Left ventricle myocardium inferior (tissue), 1 donor: ENCODE results near the gene AADACL3. TPM values are rescaled to one million over a fixed set of nuclear protein-coding genes. Genes with fewer than 3 reads are reported as not detected.
"Not testable (repeated sequence)": the region's sequence is repeated elsewhere in the genome, so short reads cannot be mapped to it uniquely, and the experiment has no call there.

Experiments used
- DNase-seq: peaks from one replicate; pipeline ENCODE4 v3.0.0-alpha.2; 2020
- H3K27ac ChIP-seq: fragments of 200-600 bp; replicated peaks from 2 replicates; pipeline ENCODE4 v1.8.0; 2021
- H3K27me3 ChIP-seq: fragments of 200-600 bp; 2 replicates; pipeline ENCODE4 v1.8.0; 2021; ENCODE audit warnings: low read depth
- H3K36me3 ChIP-seq: fragments of 200-600 bp; 2 replicates; pipeline ENCODE4 v1.8.0; 2021
- H3K4me1 ChIP-seq: fragments of 200-600 bp; 2 replicates; pipeline ENCODE4 v1.8.0; 2021
- H3K4me3 ChIP-seq: fragments of 200-600 bp; 2 replicates; pipeline ENCODE4 v1.8.0; 2021; ENCODE audit warnings: mild to moderate bottlenecking, moderate library complexity
- H3K9me3 ChIP-seq: fragments of 200-600 bp; replicated peaks from 2 replicates; pipeline ENCODE4 v1.8.0; 2021
- intact Hi-C: fragments of 100-400 bp; cut with micrococcal nuclease; formaldehyde crosslinking; loops from one replicate; pipeline ENCODE4 v1.11.0; 2022
- total RNA-seq: library from RNA; stranded (reverse); fragmentation: NEBNext Ultra II Directional; extraction: Animal tissue kit (Norgen Biotek cat#: 25700); gene quantifications from one replicate; pipeline ENCODE4 v1.2.1, GENCODE V29; 2021
- TF ChIP-seq, protein P1 (sequence below): fragments of 200-600 bp; IDR thresholded peaks from 2 replicates; pipeline ENCODE4 v1.8.0; 2021; ENCODE audit warnings: antibody characterized with exemption, mild to moderate bottlenecking, borderline replicate concordance
- donor health status: DM: no; HTN: yes; CAD: no; lungs with severe emphysema.

The AADACL3 gene
- total RNA-seq, 1 donor from 2014 or later: not detected

- no peak for DNase-seq
- Histone ChIP-seq H3K27ac (no peak overlapping the region), H3K4me3 (no peak overlapping the region), H3K27me3 (peaks cover 31% of the 10 kb centered on the region), H3K4me1 (no peaks in the 10 kb centered on the region), H3K9me3 (no peaks in the 10 kb centered on the region), H3K36me3 (no peaks in the 10 kb centered on the region)
- intact Hi-C loops: no loop called here
- TF ChIP-seq, protein P1, sequence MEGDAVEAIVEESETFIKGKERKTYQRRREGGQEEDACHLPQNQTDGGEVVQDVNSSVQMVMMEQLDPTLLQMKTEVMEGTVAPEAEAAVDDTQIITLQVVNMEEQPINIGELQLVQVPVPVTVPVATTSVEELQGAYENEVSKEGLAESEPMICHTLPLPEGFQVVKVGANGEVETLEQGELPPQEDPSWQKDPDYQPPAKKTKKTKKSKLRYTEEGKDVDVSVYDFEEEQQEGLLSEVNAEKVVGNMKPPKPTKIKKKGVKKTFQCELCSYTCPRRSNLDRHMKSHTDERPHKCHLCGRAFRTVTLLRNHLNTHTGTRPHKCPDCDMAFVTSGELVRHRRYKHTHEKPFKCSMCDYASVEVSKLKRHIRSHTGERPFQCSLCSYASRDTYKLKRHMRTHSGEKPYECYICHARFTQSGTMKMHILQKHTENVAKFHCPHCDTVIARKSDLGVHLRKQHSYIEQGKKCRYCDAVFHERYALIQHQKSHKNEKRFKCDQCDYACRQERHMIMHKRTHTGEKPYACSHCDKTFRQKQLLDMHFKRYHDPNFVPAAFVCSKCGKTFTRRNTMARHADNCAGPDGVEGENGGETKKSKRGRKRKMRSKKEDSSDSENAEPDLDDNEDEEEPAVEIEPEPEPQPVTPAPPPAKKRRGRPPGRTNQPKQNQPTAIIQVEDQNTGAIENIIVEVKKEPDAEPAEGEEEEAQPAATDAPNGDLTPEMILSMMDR: no peak
Observed at GRCh38 chr1:12717301-12717838, 1.5 kb downstream of the AADACL3 start.

DNA sequence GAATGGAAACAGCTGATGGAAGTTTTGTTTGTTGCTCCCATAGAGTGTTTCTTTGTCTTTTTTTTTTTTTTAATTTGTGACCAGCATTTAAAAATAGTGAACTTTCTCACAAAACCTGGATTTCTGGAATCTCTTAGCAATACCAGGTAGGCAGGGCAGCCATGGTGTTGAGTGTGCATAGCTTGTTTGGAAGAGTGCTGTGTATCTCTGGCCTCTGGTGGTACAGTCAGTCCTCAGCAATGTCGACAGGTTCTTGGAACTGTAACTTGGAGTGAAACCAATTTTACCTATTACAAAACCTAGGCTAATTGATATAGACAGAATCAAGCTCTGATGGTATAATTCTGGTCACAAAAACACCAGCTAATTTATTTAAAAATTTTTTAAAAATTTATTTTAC is 6.7 kb downstream of the AADACL3 start:
- Histone ChIP-seq H3K36me3 (no peaks in the 10 kb centered on the region), H3K4me1 (no peaks in the 10 kb centered on the region), H3K4me3 (no peak overlapping the region), H3K27ac (no peak overlapping the region), H3K9me3 (no peaks in the 10 kb centered on the region), H3K27me3 (peaks cover 62% of the 10 kb centered on the region)
- no peak for DNase-seq
- intact Hi-C loops: no loop called here
- TF ChIP-seq, protein P1: no peak

DNA sequence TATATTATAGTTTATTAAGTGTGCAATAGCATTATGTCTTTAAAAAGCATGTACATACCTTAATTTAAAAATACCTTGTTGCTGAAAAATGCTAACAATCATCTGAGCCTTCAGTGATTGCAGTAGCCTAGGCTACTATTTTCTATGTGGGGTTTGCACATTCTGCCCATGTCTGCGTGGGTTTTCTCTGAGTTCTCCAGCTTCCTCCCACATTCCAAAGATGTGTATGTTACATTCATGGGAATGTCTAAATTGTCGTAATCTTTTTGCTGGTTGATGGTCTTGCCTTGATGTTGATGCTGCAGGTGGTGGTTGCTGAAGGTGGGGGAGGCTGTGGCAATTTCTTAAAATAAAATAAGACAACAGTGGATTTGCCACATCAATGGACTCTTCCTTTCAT is 12.5 kb downstream of the AADACL3 start:
- intact Hi-C loops: no loop called here
- TF ChIP-seq, protein P1: no peak
- DNase-seq: no peak
- Histone ChIP-seq H3K36me3 (no peaks in the 10 kb centered on the region), H3K27ac (no peak overlapping the region), H3K4me3 (no peak overlapping the region), H3K27me3 (peaks cover 27% of the 10 kb centered on the region), H3K9me3 (peaks cover 47% of the 10 kb centered on the region), H3K4me1 (no peaks in the 10 kb centered on the region)

DNA sequence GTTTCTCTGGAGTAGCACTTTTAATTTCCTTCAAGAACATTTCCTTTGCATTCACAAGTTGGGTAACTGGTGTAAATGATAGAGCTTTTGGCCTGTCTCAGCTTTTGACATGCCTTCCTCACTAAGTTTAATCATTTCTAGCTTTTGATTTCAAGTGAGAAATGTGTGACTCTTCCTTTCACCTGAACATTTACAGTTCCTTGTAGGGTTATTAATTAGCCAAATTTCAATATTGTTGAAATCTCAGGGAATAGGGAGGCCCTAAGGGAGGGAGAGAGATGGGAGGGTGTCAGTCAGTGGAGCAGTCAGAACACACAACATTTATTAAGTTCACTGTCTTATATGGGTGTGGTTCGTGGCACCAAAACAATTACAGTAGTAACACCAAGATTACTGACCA is 14.2 kb downstream of the AADACL3 start:
- no peaks in the 10 kb centered on the region for H3K4me1 ChIP-seq
- peaks cover 27% of the 10 kb centered on the region for H3K27me3 ChIP-seq
- H3K36me3 ChIP-seq: no peaks in the 10 kb centered on the region
- no peak overlapping the region for H3K27ac ChIP-seq
- peaks cover 47% of the 10 kb centered on the region for H3K9me3 ChIP-seq
- TF ChIP-seq, protein P1: no peak
- no peak for DNase-seq
- intact Hi-C loops: no loop called here
- no peak overlapping the region for H3K4me3 ChIP-seq

DNA sequence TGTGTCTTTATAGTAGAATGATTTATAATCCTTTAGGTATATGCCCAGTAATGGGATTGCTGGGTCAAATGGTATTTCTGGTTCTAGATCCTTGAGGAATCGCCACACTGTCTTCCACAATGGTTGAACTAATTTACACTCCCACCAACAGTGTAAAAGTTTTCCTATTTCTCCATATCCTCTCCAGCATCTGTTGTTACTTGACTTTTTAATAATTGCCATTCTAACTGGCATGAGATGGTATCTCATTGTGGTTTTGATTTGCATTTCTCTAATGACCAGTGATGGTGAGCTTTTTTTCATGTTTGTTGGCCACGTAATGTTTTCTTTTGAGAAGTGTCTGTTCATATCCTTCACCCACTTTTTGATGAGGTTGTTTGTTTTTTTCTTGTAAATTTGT is 15.2 kb downstream of the AADACL3 start:
- intact Hi-C loops, DNase-seq, H3K36me3 ChIP-seq, H3K4me3 ChIP-seq, H3K4me1 ChIP-seq, H3K27ac ChIP-seq: not testable (repeated sequence)
- peaks cover 32% of the 10 kb centered on the region for H3K27me3 ChIP-seq
- H3K9me3 ChIP-seq: peaks cover 53% of the 10 kb centered on the region

DNA sequence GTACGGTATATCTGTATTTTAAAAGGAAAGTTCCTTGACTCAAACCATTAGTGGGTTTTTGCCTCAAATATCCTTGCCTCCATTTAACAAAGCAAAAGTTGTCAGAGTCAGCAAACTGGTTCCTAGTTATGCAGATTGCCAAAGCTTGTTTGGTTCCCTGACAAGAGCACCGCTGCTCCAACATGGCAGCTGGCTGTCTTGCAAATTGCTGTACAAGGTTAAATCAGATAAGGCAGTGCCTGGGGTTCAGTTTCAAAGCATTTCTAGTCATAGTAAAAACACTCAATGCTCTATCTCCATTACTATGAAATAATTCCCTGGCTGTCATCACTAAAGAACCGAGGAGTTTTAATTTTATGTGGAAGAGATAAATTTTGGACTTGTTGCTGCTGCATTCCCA is 18.7 kb downstream of the AADACL3 start:
- intact Hi-C loops: no loop called here
- Histone ChIP-seq H3K9me3 (peaks cover 55% of the 10 kb centered on the region), H3K4me3 (no peak overlapping the region), H3K27ac (no peak overlapping the region), H3K27me3 (peaks cover 45% of the 10 kb centered on the region), H3K36me3 (no peaks in the 10 kb centered on the region), H3K4me1 (no peaks in the 10 kb centered on the region)
- TF ChIP-seq, protein P1: no peak
- DNase-seq: no peak
